GM23338 (cell line): ENCODE data around the gene NDST3. TPM values are rescaled to one million over a fixed set of nuclear protein-coding genes. Genes with fewer than 3 reads are reported as not detected.

Experiments
- ATAC-seq: fragments of 200-7000 bp; cut with Tn5 transposase; 3 replicates; pipeline ENCODE4 v1.9.1; 2020
- DNase-seq: peaks from one replicate; pipeline ENCODE4 v3.0.0-alpha.2; 2015; ENCODE audit warnings: low spot score
- H2AFZ ChIP-seq: fragments of 200-600 bp; sonication (generic); 2 replicates; pipeline ENCODE4 v1.8.0; 2016; ENCODE audit warnings: antibody characterized with exemption, mild to moderate bottlenecking, moderate library complexity
- H3F3A ChIP-seq: fragments of 200-600 bp; sonication (generic); replicated peaks from 2 replicates; pipeline ENCODE4 v1.8.0; 2017; ENCODE audit warnings: antibody characterized with exemption, mixed run types, low read depth
- H3K27ac ChIP-seq: fragments of 200-600 bp; sonication (generic); 2 replicates; pipeline ENCODE4 v1.6.1; 2016; ENCODE audit warnings: low read depth
- H3K27me3 ChIP-seq: fragments of 200-600 bp; sonication (generic); 2 replicates; pipeline ENCODE4 v1.8.0; 2016; ENCODE audit warnings: mild to moderate bottlenecking, mixed run types, moderate library complexity; ENCODE audit not compliant: insufficient read depth
- H3K36me3 ChIP-seq: fragments of 200-600 bp; sonication (generic); 2 replicates; pipeline ENCODE4 v1.8.0; 2016; ENCODE audit warnings: mild to moderate bottlenecking; ENCODE audit not compliant: insufficient read depth
- H3K4me1 ChIP-seq: fragments of 200-600 bp; sonication (generic); 2 replicates; pipeline ENCODE4 v1.8.0; 2016; ENCODE audit warnings: mild to moderate bottlenecking, moderate library complexity; ENCODE audit not compliant: insufficient read depth
- H3K4me2 ChIP-seq: fragments of 200-600 bp; sonication (generic); 2 replicates; pipeline ENCODE4 v1.7.1; 2017; ENCODE audit warnings: mixed run types
- H3K4me3 ChIP-seq: fragments of 200-600 bp; sonication (generic); 2 replicates; pipeline ENCODE4 v1.6.1; 2016; ENCODE audit warnings: mixed run types
- H3K79me2 ChIP-seq: fragments of 200-600 bp; sonication (generic); replicated peaks from 2 replicates; pipeline ENCODE4 v1.8.0; 2017; ENCODE audit warnings: mild to moderate bottlenecking; ENCODE audit not compliant: insufficient read depth
- H3K9me2 ChIP-seq: fragments of 200-600 bp; sonication (generic); 2 replicates; pipeline ENCODE4 v1.8.0; 2017; ENCODE audit not compliant: insufficient read depth
- H4K20me1 ChIP-seq: fragments of 200-600 bp; sonication (generic); replicated peaks from 2 replicates; pipeline ENCODE4 v1.8.0; 2017; ENCODE audit warnings: mild to moderate bottlenecking; ENCODE audit not compliant: insufficient read depth
- H3K27ac Mint-ChIP-seq: 2 replicates; pipeline ENCODE4 v1.8.0; 2020; ENCODE audit warnings: inconsistent platforms, mild to moderate bottlenecking, moderate library complexity, mixed read lengths
- H3K27me3 Mint-ChIP-seq: 3 replicates; pipeline ENCODE4 v1.8.0; 2022; ENCODE audit warnings: low read depth, mild to moderate bottlenecking, moderate library complexity, mixed read lengths, inconsistent platforms; ENCODE audit not compliant: insufficient read depth, poor library complexity
- H3K36me3 Mint-ChIP-seq: 3 replicates; pipeline ENCODE4 v1.8.0; 2021; ENCODE audit warnings: low read depth, mild to moderate bottlenecking, inconsistent platforms, moderate library complexity, mixed read lengths
- H3K4me1 Mint-ChIP-seq: 3 replicates; pipeline ENCODE4 v1.8.0; 2020; ENCODE audit warnings: mild to moderate bottlenecking, inconsistent platforms, mixed read lengths
- H3K4me3 Mint-ChIP-seq: 3 replicates; pipeline ENCODE4 v1.8.0; 2021; ENCODE audit warnings: moderate library complexity, mild to moderate bottlenecking, inconsistent platforms, mixed read lengths
- H3K9me3 Mint-ChIP-seq: 3 replicates; pipeline ENCODE4 v1.8.0; 2020; ENCODE audit warnings: moderate library complexity, mild to moderate bottlenecking, inconsistent platforms, mixed read lengths
- CREB1 ChIP-seq: fragments of 250-450 bp; sonication (Bioruptor Pico); IDR thresholded peaks from 2 replicates; pipeline ENCODE4 v1.5.0; 2020; ENCODE audit warnings: low read depth, mild to moderate bottlenecking, moderate library complexity
- EZH2 ChIP-seq: fragments of 200-600 bp; sonication (generic); IDR thresholded peaks from one replicate; pipeline ENCODE4 v1.8.0; 2017; ENCODE audit warnings: antibody characterized with exemption, mild to moderate bottlenecking, low read depth; ENCODE audit not compliant: unreplicated experiment
- EZH2phosphoT487 ChIP-seq: fragments of 200-600 bp; sonication (generic); IDR thresholded peaks from one replicate; pipeline ENCODE4 v1.8.1; 2018; ENCODE audit warnings: antibody characterized with exemption; ENCODE audit not compliant: unreplicated experiment
- JUNB ChIP-seq: IDR thresholded peaks from one replicate; pipeline ENCODE4 v1.6.1; 2016; ENCODE audit warnings: antibody characterized with exemption; ENCODE audit not compliant: unreplicated experiment
- NANOG ChIP-seq: IDR thresholded peaks from 2 replicates; pipeline ENCODE4 v1.6.1; 2016; ENCODE audit warnings: antibody characterized with exemption, borderline replicate concordance
- POLR2AphosphoS5 ChIP-seq: IDR thresholded peaks from 2 replicates; pipeline ENCODE4 v1.6.1; 2016; ENCODE audit warnings: antibody characterized with exemption, low read depth
- ZNF114 ChIP-seq: fragments of 250-450 bp; sonication (Bioruptor Pico); IDR thresholded peaks from 2 replicates; pipeline ENCODE4 v1.5.0; 2020; ENCODE audit warnings: mild to moderate bottlenecking, moderate library complexity
- polyA plus RNA-seq: library from polyadenylated mRNA; unstranded; fragments of >200 nt; fragmentation: Nextera tagmentation; extraction: Ambion mirVana; gene quantifications from 2 replicates; pipeline ENCODE4 v1.2.1, GENCODE V29; 2016
- total RNA-seq: library from RNA; depleted of rRNA; stranded (reverse); fragments of >200 nt; shearing (Covaris generic); gene quantifications from 2 replicates; pipeline ENCODE4 v1.2.3, GENCODE V29; 2014
- TF ChIP-seq, protein P1 (sequence below): IDR thresholded peaks from one replicate; pipeline ENCODE4 v1.6.1; 2018; ENCODE audit warnings: antibody characterized with exemption; ENCODE audit not compliant: unreplicated experiment
- TF ChIP-seq, protein P2 (sequence below): IDR thresholded peaks from 2 replicates; pipeline ENCODE4 v1.6.1; 2016; ENCODE audit warnings: antibody characterized with exemption

The NDST3 gene
- total and polyA plus RNA-seq, 2 experiments from 2014 or later, result 0.19 to 0.56 TPM

DNA sequence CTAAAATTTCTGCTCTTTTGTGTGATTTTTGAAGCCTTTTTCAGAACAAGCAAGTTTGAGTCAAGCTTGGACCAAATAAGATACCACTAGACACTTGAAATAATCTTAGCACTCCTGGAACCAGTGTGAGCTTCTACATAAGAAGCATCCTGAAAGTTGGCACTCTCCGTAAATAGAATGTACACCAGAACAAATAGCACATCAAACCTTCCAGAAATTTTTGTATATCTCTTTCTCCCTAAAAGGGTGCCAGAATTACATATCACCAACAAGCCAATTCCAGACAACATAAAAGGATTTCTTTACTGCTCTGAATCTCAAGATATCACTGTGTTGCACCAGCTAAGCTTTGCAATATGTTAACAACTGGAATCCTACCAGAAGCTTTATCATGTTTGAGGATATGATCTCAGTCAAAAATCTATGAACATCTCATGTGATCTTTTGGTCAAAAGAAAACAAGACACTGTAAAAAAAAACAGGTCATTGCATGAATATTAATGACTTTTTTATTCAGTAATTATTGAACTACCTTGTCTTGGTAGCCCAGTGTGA lies 201.4 kb downstream of the NDST3 start (continued):
- TF ChIP-seq ZNF114 (CRISPR knock-in tag) (no peak), POLR2AphosphoS5 (no peak), EZH2 (no peak), CREB1 (CRISPR knock-in tag) (no peak)
- TF ChIP-seq, protein P1, sequence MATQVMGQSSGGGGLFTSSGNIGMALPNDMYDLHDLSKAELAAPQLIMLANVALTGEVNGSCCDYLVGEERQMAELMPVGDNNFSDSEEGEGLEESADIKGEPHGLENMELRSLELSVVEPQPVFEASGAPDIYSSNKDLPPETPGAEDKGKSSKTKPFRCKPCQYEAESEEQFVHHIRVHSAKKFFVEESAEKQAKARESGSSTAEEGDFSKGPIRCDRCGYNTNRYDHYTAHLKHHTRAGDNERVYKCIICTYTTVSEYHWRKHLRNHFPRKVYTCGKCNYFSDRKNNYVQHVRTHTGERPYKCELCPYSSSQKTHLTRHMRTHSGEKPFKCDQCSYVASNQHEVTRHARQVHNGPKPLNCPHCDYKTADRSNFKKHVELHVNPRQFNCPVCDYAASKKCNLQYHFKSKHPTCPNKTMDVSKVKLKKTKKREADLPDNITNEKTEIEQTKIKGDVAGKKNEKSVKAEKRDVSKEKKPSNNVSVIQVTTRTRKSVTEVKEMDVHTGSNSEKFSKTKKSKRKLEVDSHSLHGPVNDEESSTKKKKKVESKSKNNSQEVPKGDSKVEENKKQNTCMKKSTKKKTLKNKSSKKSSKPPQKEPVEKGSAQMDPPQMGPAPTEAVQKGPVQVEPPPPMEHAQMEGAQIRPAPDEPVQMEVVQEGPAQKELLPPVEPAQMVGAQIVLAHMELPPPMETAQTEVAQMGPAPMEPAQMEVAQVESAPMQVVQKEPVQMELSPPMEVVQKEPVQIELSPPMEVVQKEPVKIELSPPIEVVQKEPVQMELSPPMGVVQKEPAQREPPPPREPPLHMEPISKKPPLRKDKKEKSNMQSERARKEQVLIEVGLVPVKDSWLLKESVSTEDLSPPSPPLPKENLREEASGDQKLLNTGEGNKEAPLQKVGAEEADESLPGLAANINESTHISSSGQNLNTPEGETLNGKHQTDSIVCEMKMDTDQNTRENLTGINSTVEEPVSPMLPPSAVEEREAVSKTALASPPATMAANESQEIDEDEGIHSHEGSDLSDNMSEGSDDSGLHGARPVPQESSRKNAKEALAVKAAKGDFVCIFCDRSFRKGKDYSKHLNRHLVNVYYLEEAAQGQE, result no peak
- TF ChIP-seq, protein P2, sequence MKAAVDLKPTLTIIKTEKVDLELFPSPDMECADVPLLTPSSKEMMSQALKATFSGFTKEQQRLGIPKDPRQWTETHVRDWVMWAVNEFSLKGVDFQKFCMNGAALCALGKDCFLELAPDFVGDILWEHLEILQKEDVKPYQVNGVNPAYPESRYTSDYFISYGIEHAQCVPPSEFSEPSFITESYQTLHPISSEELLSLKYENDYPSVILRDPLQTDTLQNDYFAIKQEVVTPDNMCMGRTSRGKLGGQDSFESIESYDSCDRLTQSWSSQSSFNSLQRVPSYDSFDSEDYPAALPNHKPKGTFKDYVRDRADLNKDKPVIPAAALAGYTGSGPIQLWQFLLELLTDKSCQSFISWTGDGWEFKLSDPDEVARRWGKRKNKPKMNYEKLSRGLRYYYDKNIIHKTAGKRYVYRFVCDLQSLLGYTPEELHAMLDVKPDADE, result no peak

DNA sequence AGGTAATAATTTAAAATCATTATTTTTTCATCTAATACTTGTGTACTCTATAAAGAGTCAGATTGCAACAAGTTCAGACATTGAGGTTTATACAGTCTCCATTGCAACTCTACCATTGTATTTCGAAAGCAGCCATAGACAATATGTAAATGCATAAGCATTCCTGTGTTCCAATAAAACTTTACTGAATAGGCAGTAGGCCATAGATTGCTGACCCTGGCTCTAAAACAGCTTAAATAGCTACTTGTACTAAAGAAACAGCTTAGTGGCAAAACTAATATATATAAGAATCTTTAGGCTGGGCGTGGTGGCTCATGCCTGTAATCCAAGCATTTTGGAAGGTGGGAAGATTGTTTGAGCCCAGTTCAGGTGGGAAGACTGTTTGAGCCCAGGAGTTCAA lies 203.2 kb downstream of the NDST3 start:
- no peak overlapping the region for H2AFZ ChIP-seq
- no peaks in the 10 kb centered on the region; the same call in 1 of the 2 replicates for H3K4me1 ChIP-seq
- no peaks in the 10 kb centered on the region for H3F3A ChIP-seq
- TF ChIP-seq JUNB (no peak), EZH2phosphoT487 (no peak)
- H3K9me2 ChIP-seq, result no peaks in the 10 kb centered on the region
- ATAC-seq (no peak), DNase-seq (no peak)
- Mint-ChIP-seq H3K4me3 (no peak overlapping the region), H3K27ac (peak overlapping the region; percentile 26; the same call in 1 of the 2 replicates), H3K4me1 (peaks cover 15% of the 10 kb centered on the region), H3K9me3 (no peaks in the 10 kb centered on the region), H3K36me3 (no peaks in the 10 kb centered on the region), H3K27me3 (no peaks in the 10 kb centered on the region)
- no peaks in the 10 kb centered on the region for H4K20me1 ChIP-seq
- no peak overlapping the region for H3K4me3 ChIP-seq
- H3K79me2 ChIP-seq, result no peaks in the 10 kb centered on the region
- no peaks in the 10 kb centered on the region for H3K36me3 ChIP-seq
- no peaks in the 10 kb centered on the region for H3K27me3 ChIP-seq
- H3K27ac ChIP-seq, result no peak overlapping the region
- H3K4me2 ChIP-seq, result no peak overlapping the region

DNA sequence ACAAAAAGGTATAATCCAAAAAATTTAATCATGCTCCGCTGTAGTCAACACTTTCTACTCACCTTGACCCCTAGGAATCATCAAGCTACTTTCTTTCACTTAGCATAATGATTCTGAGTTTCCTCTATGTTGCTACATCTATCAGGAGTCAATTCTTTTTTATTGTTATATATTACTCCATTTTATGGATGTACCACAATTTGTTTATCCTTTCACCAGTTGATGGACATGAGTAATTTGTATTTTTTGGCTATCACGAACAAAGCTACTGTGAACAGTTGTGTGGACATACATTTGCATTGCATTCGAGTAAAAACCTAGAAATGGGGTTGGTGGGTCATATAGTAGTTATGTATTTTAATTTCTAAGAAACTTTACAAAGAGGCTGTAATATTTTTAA lies 215.6 kb downstream of the NDST3 start:
- Mint-ChIP-seq H3K27me3 (no peaks in the 10 kb centered on the region), H3K9me3 (peaks cover 9% of the 10 kb centered on the region; the same call in 1 of the 3 replicates), H3K4me1 (no peaks in the 10 kb centered on the region), H3K27ac (no peak overlapping the region), H3K4me3 (no peak overlapping the region), H3K36me3 (peaks cover 3% of the 10 kb centered on the region; the same call in 2 of the 3 replicates)
- ATAC-seq (no peak), DNase-seq (no peak)
- no peaks in the 10 kb centered on the region for H3K27me3 ChIP-seq
- peaks cover 10% of the 10 kb centered on the region; the same call in 1 of the 2 replicates for H3K36me3 ChIP-seq
- no peaks in the 10 kb centered on the region for H3K9me2 ChIP-seq
- H3F3A ChIP-seq, result no peaks in the 10 kb centered on the region
- H3K4me3 ChIP-seq, result no peak overlapping the region
- H3K79me2 ChIP-seq, result no peaks in the 10 kb centered on the region
- no peaks in the 10 kb centered on the region for H3K4me1 ChIP-seq
- no peaks in the 10 kb centered on the region for H4K20me1 ChIP-seq
- H2AFZ ChIP-seq, result no peak overlapping the region
- no peak overlapping the region for H3K4me2 ChIP-seq
- H3K27ac ChIP-seq, result no peak overlapping the region
- TF ChIP-seq, protein P2, result no peak
- no peak for TF ChIP-seq EZH2
- no peak for TF ChIP-seq CREB1 (CRISPR knock-in tag)
- TF ChIP-seq POLR2AphosphoS5, result no peak
- no peak for TF ChIP-seq NANOG
- no peak for TF ChIP-seq ZNF114 (CRISPR knock-in tag)
- no peak for TF ChIP-seq JUNB
